Adrenal gland (tissue), 12 donors: ENCODE data around the gene CD86. TPM values are rescaled to one million over a fixed set of nuclear protein-coding genes. Genes with fewer than 3 reads are reported as not detected.

Experiments
- DNase-seq, 7 donors: peaks; one replicate each; pipeline ENCODE4 v3.0.0-alpha.2; 2019 to 2020
- H3K27ac ChIP-seq, 5 donors: fragments of 200-600 bp; sonication (generic) in 4 of 5; 1 replicate in 3 of 5; 2 replicates in 2 of 5; pipeline versions ENCODE4 v1.5.1 to v1.8.0; 2016 to 2020; ENCODE audit warnings: mild to moderate bottlenecking in 1 of 5
- H3K27me3 ChIP-seq: fragments of 200-600 bp; 2 replicates; pipeline ENCODE4 v1.8.0; 2021
- H3K36me3 ChIP-seq, 2 donors: fragments of 200-600 bp; replicated peaks in 1 of 2; 1 replicate in 1 of 2; 2 replicates in 1 of 2; pipeline versions ENCODE4 v1.5.1 to v1.8.0; 2018 to 2022
- H3K4me1 ChIP-seq, 2 donors: fragments of 200-600 bp; replicated peaks in 1 of 2; 1 replicate in 1 of 2; 2 replicates in 1 of 2; pipeline versions ENCODE4 v1.5.1 to v1.8.0; 2018 to 2021
- H3K4me3 ChIP-seq, 4 donors: fragments of 200-600 bp; sonication (generic) in 3 of 4; one replicate each; pipeline ENCODE4 v1.5.1; 2016 to 2018
- H3K9me3 ChIP-seq, 3 donors: fragments of 200-600 bp; sonication (generic) in 1 of 3; replicated peaks in 1 of 3; 1 replicate in 2 of 3; 2 replicates in 1 of 3; pipeline versions ENCODE4 v1.5.1 to v1.8.0; 2016 to 2021
- POLR2A ChIP-seq, 2 donors: fragments of 450-650 bp; IDR thresholded peaks; one replicate each; pipeline ENCODE4 v1.6.1; 2017; ENCODE audit warnings: antibody characterized with exemption in 2 of 2, mild to moderate bottlenecking in 2 of 2, moderate library complexity in 1 of 2
- WGBS, 4 donors: extraction: QIAGEN DNeasy Blood & Tissue Kit in 2 of 4; methylation state at CpG; one replicate each; pipeline versions ENCODE4 v1.1.5 to v1.1.7; 2013 to 2017; 5-methylcytosine and 5-hydroxymethylcytosine counted together
- intact Hi-C, 2 donors: fragments of 100-400 bp; cut with DNase I; formaldehyde crosslinking; loops; one replicate each; pipeline versions ENCODE4 v1.14.1 to v1.15.0; 2022 to 2023
- polyA plus RNA-seq, 3 donors: library from polyadenylated mRNA; stranded (reverse); fragments of 200-250 nt in 2 of 3; fragments of 350-450 nt in 1 of 3; fragmentation: Illumina TruSeq in 1 of 3; extraction: RNeasy Lipid Tissue Mini Kit (QIAGEN cat#74804) in 1 of 3; gene quantifications; one replicate each; pipeline ENCODE4 v1.2.3, GENCODE V29; 2013 to 2014
- total RNA-seq, 9 donors: library from RNA; depleted of rRNA in 4 of 9; stranded (reverse); fragments of >200 nt in 4 of 9; fragments of 120-200 nt in 1 of 9; fragmentation: NEBNext Ultra II Directional in 1 of 9; extraction: Animal tissue kit (Norgen Biotek cat#: 25700) in 1 of 9; gene quantifications; one replicate each; pipeline versions ENCODE4 v1.1.0 to v1.2.4, GENCODE V29; 2013 to 2023
- TF ChIP-seq, protein P1 (sequence below), 6 experiments: fragments of 450-650 bp in 4 of 6; fragments of 200-600 bp in 2 of 6; sonication (generic) in 1 of 6; IDR thresholded peaks; 1 replicate in 5 of 6; 2 replicates in 1 of 6; pipeline versions ENCODE4 v1.5.1 to v1.8.0; 2016 to 2021; ENCODE audit warnings: antibody characterized with exemption in 6 of 6, mild to moderate bottlenecking in 2 of 6, moderate library complexity in 1 of 6
- donor health status: healthy with polysubstance abuse.
- donor health status: Bipolar disorder and iron deficiency.
- donor health status: DM: yes; HTN: yes; CAD: no.
- donor health status: DM: no; HTN: no; CAD: no.
- donor health status: DM: no; HTN: no; CAD: no.
- donor health status: DM: yes; HTN: yes; CAD: no.

Gene CD86
- total and polyA plus RNA-seq, 12 donors: 2.1 to 23.3 (median 8.9) TPM

DNA sequence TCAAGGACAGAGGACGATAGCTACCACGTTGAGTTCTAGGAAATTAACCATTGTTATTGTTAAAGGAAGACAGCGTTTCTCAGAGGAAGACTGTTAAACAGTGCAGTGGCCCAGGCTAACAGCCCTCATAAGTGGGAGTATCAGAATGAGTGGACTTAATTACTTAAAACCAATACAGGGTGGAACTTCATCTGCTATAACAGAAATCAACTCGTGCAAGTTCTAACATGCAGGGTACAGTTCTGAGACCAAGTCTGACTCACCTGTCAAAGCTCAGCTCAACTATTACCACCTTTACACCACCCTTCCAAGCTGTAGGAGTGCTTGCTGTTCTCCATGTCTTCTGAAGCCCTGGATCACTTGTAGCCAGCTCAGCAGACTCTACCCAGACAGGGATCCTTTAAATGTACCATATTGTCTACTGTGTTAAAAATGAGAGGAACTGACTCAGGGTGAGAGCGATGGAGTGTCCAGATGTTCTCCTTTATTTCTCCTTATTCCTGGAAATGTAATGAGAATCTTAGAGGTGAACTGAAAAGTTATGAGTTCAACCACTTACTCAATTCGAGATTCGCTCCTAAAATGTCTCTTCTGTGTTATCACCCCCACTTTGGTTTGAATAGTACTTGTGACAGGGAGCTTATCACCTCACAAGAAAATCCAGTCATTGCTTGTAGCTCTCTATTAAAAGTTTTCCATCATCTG is 26.5 kb downstream of the CD86 start:
- H3K9me3 ChIP-seq: no peaks in the 10 kb centered on the region
- intact Hi-C loops: no loop called here
- no peaks in the 10 kb centered on the region for H3K36me3 ChIP-seq
- H3K4me1 ChIP-seq: no peaks in the 10 kb centered on the region
- DNase-seq: no peak
- no peak overlapping the region for H3K27ac ChIP-seq
- no peak for TF ChIP-seq POLR2A (IDR thresholded peaks at IDR 0.05)
- TF ChIP-seq, protein P1, sequence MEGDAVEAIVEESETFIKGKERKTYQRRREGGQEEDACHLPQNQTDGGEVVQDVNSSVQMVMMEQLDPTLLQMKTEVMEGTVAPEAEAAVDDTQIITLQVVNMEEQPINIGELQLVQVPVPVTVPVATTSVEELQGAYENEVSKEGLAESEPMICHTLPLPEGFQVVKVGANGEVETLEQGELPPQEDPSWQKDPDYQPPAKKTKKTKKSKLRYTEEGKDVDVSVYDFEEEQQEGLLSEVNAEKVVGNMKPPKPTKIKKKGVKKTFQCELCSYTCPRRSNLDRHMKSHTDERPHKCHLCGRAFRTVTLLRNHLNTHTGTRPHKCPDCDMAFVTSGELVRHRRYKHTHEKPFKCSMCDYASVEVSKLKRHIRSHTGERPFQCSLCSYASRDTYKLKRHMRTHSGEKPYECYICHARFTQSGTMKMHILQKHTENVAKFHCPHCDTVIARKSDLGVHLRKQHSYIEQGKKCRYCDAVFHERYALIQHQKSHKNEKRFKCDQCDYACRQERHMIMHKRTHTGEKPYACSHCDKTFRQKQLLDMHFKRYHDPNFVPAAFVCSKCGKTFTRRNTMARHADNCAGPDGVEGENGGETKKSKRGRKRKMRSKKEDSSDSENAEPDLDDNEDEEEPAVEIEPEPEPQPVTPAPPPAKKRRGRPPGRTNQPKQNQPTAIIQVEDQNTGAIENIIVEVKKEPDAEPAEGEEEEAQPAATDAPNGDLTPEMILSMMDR (IDR thresholded peaks at IDR 0.05): no peak
- H3K27me3 ChIP-seq: no peaks in the 10 kb centered on the region
- WGBS, 4 donors: 50 to 60% (median 58%) methylated on average over 7 of the region's 7 CpGs
- H3K4me3 ChIP-seq: no peak overlapping the region

DNA sequence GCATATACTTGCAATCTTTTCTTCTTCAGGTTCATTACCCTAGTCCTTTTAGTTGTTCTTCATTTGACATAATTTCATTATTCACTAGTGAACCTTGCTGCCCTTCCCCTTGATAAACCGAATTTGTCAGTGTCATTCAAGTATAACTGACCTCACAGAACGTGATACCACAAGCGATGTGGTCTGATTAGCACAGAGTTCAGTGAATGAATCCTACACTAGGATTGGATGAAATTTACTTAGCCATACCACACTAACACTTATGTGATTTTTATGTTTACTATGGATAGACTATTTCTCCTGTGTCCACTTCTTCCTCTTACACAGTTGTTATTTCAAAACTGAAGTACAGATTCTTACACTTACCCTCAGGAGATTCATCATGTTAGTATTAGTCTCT is 27.2 kb downstream of the CD86 start:
- H3K27me3 ChIP-seq: no peaks in the 10 kb centered on the region
- no peak overlapping the region for H3K27ac ChIP-seq
- no peaks in the 10 kb centered on the region for H3K4me1 ChIP-seq
- DNase-seq: no peak
- H3K4me3 ChIP-seq: no peak overlapping the region
- no peaks in the 10 kb centered on the region for H3K9me3 ChIP-seq
- H3K36me3 ChIP-seq: no peaks in the 10 kb centered on the region
- intact Hi-C loops: no loop called here
- 58 to 72% (median 64%) methylated on average over 3 of the region's 3 CpGs for WGBS, 4 donors
- TF ChIP-seq POLR2A (IDR thresholded peaks at IDR 0.05): no peak
- TF ChIP-seq, protein P1 (IDR thresholded peaks at IDR 0.05): no peak

DNA sequence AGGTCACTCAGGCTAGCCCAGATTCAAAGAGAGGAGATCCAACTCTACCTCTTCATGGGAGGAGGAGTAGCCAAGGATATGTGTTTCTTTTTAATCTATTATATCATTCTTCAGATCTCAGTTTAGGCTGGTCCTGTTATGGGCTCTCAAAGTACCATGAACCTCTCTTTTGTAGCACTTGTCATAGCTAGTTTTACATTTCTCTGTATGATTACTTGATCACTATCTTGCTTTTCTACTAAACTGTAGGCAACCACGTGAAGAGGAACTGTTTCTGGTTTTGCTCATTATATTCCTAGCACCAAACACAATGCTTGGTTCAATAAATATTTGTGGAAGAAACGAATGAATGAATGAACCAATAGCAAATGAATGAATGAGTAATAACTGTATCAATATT is 29.6 kb downstream of the CD86 start:
- Histone ChIP-seq H3K27me3 (no peaks in the 10 kb centered on the region), H3K36me3 (no peaks in the 10 kb centered on the region), H3K27ac (no peak overlapping the region), H3K4me3 (no peak overlapping the region), H3K4me1 (no peaks in the 10 kb centered on the region), H3K9me3 (no peaks in the 10 kb centered on the region)
- intact Hi-C loops: no loop called here
- no peak for DNase-seq
- TF ChIP-seq POLR2A (IDR thresholded peaks at IDR 0.05): no peak
- TF ChIP-seq, protein P1 (IDR thresholded peaks at IDR 0.05): no peak
- 66 to 68% (median 67%) methylated on average over 2 of the region's 2 CpGs for WGBS, 4 donors

DNA sequence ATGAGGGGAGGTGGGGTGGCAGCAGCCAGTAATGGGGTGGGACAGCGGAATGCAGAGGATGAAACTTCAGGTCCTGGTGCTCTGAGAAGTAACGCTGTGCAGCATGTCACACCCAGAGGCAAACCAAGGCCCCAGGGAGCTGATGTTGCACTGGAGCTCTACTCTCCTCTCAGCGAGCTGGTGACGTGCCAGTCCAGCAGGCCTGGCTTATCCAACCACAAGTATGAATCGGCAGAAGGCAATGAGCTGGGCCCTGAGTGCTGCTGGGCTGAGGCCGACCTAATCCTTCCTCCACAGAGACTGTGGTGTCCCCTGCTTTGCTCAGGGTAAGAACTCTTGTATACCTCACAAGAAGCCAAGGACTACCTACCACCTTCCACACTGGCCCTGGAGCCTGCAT is 30.5 kb downstream of the CD86 start:
- no peaks in the 10 kb centered on the region for H3K9me3 ChIP-seq
- DNase-seq: no peak
- no peaks in the 10 kb centered on the region for H3K36me3 ChIP-seq
- no peaks in the 10 kb centered on the region for H3K27me3 ChIP-seq
- 79 to 90% (median 83%) methylated on average over 5 to 6 of the region's 6 CpGs for WGBS, 4 donors
- TF ChIP-seq, protein P1 (IDR thresholded peaks at IDR 0.05): no peak
- intact Hi-C loops: no loop called here
- H3K4me3 ChIP-seq: no peak overlapping the region
- no peak overlapping the region for H3K27ac ChIP-seq
- no peaks in the 10 kb centered on the region for H3K4me1 ChIP-seq
